ENCODE data around the gene CMSS1.

- no peak for TF ChIP-seq EZH2 (IDR thresholded peaks at IDR 0.05; ENCODE audit: borderline replicate concordance, low read depth, low read length, poor library complexity, severe bottlenecking)
- no peak for TF ChIP-seq CTCF (conservative IDR thresholded peaks at IDR 0.05; ENCODE audit: low read depth, low read length)
Measured at GRCh38 chr3:99851955-99852354, 34.3 kb downstream of the CMSS1 start.

All from A673 (cell line).